K562 (cell line): ENCODE data around the gene TRPC1. TPM values are rescaled to one million over a fixed set of nuclear protein-coding genes. Genes with fewer than 3 reads are reported as not detected.

Experiments
- ATF6 ChIP-seq: sonication (generic); formaldehyde crosslinking; IDR thresholded peaks from 2 replicates; pipeline ENCODE4 v1.4.0; 2020; ENCODE audit warnings: mild to moderate bottlenecking, missing genetic modification reagents
- CREM ChIP-seq: IDR thresholded peaks from 2 replicates; pipeline ENCODE4 v1.6.1; 2014; ENCODE audit warnings: antibody characterized with exemption, low read depth
- ETV6 ChIP-seq, 3 experiments: fragments of 150-350 bp in 1 of 3; sonication (generic) in 1 of 3; formaldehyde crosslinking in 1 of 3; IDR thresholded peaks; 2 replicates each; pipeline versions ENCODE4 v1.6.1 to v1.8.0; 2014 to 2022; ENCODE audit warnings: borderline replicate concordance in 2 of 3, low read depth in 2 of 3, antibody characterized with exemption in 1 of 3, low read length in 1 of 3, mild to moderate bottlenecking in 1 of 3, missing genetic modification reagents in 1 of 3
- HOMEZ ChIP-seq: fragments of 250-450 bp; sonication (Bioruptor Pico); IDR thresholded peaks from 2 replicates; pipeline ENCODE4 v1.4.0; 2020; ENCODE audit warnings: mild to moderate bottlenecking, moderate library complexity
- MCM2 ChIP-seq: fragments of 450-650 bp; IDR thresholded peaks from 2 replicates; pipeline ENCODE4 v1.6.1; 2017; ENCODE audit warnings: low read depth, mild to moderate bottlenecking
- MCM7 ChIP-seq, 2 experiments: fragments of 450-650 bp; IDR thresholded peaks; 2 replicates each; pipeline ENCODE4 v1.6.1; 2016 to 2018
- MTA2 ChIP-seq: fragments of 450-650 bp; IDR thresholded peaks from 2 replicates; pipeline ENCODE4 v1.6.1; 2016; ENCODE audit warnings: low read depth
- PKNOX1 ChIP-seq: fragments of 450-650 bp; IDR thresholded peaks from 2 replicates; pipeline ENCODE4 v1.6.1; 2016
- RFX5 ChIP-seq: IDR thresholded peaks from 2 replicates; pipeline ENCODE4 v1.6.1; 2011; ENCODE audit warnings: low read depth, mild to moderate bottlenecking, improper control_type of control experiment, low read length
- SRSF9 ChIP-seq: fragments of 200-400 bp; formaldehyde crosslinking; IDR thresholded peaks from 2 replicates; pipeline ENCODE4 v1.6.1; 2017; ENCODE audit warnings: low read depth, low read length, borderline replicate concordance
- TCF15 ChIP-seq: fragments of 250-450 bp; sonication (Bioruptor Pico); IDR thresholded peaks from 2 replicates; pipeline ENCODE4 v1.8.0; 2022; ENCODE audit warnings: moderate library complexity, mild to moderate bottlenecking, inconsistent platforms
- TGIF2 ChIP-seq: sonication (generic); formaldehyde crosslinking; IDR thresholded peaks from 2 replicates; pipeline ENCODE4 v1.8.1; 2022; ENCODE audit warnings: mild to moderate bottlenecking, missing genetic modification reagents, moderate library complexity
- ZBTB43 ChIP-seq: sonication (generic); formaldehyde crosslinking; IDR thresholded peaks from 2 replicates; pipeline ENCODE4 v1.8.0; 2023; ENCODE audit warnings: mild to moderate bottlenecking, missing genetic modification reagents
- ZNF212 ChIP-seq: fragments of 450-650 bp; formaldehyde crosslinking; IDR thresholded peaks from 2 replicates; pipeline ENCODE4 v1.4.0; 2020; ENCODE audit warnings: mild to moderate bottlenecking
- ZNF592 ChIP-seq: fragments of 450-650 bp; IDR thresholded peaks from 2 replicates; pipeline ENCODE4 v1.6.1; 2017; ENCODE audit warnings: antibody characterized with exemption, mild to moderate bottlenecking
- ZNF764 ChIP-seq: fragments of 250-450 bp; sonication (Bioruptor Pico); IDR thresholded peaks from 2 replicates; pipeline ENCODE4 v1.4.0; 2020; ENCODE audit warnings: low read depth, mild to moderate bottlenecking, moderate library complexity
- polyA plus RNA-seq, 8 experiments: library from polyadenylated mRNA; depleted of rRNA in 4 of 8; stranded (reverse) in 5 of 8; unstranded in 3 of 8; fragments of >200 nt; fragmentation: Nextera tagmentation in 2 of 8; fragmentation: Illumina TruSeq in 1 of 8; extraction: Ambion mirVana in 2 of 8; extraction: Trizol in 1 of 8; gene quantifications; 2 replicates each; pipeline versions ENCODE4 v1.2.1 to v1.2.3, GENCODE V29; 2011 to 2014; ENCODE audit warnings: inconsistent platforms in 1 of 8, missing spikeins in 1 of 8
- total RNA-seq, 7 experiments: library from RNA; depleted of rRNA in 6 of 7; stranded (reverse); fragments of >200 nt in 6 of 7; fragmentation: Illumina TruSeq in 2 of 7; extraction: Trizol in 2 of 7; gene quantifications; 2 replicates each; pipeline versions ENCODE4 v1.2.1 to v1.2.3, GENCODE V29; 2011 to 2021; ENCODE audit warnings: low replicate concordance in 1 of 7

The TRPC1 gene
- total and polyA plus RNA-seq, 9 of the 15 experiments (the other 6 are each of a cell fraction or from before 2014, with no cell fraction given) = 1.4 to 6.5 (median 3.0) TPM

GRCh38 chr3:142828703-142829305, 105.0 kb downstream of the TRPC1 start (continued):
- no peak for TF ChIP-seq HOMEZ
- 0 out of 4 replicates have a peak, but pooled peaks of 1 of the 2 experiments have one; percentile 21 for TF ChIP-seq ETV6 (IDR thresholded peaks at IDR 0.05; ENCODE audit: borderline replicate concordance in 1 of 2, low read depth in 2 of 2, low read length in 1 of 2)
- TF ChIP-seq ETV6 (CRISPR knock-in tag; IDR thresholded peaks at IDR 0.05; ENCODE audit: borderline replicate concordance) = no peak
- TF ChIP-seq MTA2 = no peak
- peak; percentile 84 for TF ChIP-seq CREM
- TF ChIP-seq TGIF2 (CRISPR knock-in tag) = no peak
- no peak for TF ChIP-seq RFX5
- TF ChIP-seq TCF15 (CRISPR knock-in tag) = no peak
- TF ChIP-seq MCM2 = no peak
- TF ChIP-seq MCM7 (IDR thresholded peaks at IDR 0.05) = no peak
- no peak for TF ChIP-seq ZNF764 (CRISPR knock-in tag)
- TF ChIP-seq SRSF9 = no peak
- no peak for TF ChIP-seq ZNF212 (CRISPR knock-in tag)
- TF ChIP-seq ATF6 (CRISPR knock-in tag) = no peak
- no peak for TF ChIP-seq ZNF592
- TF ChIP-seq PKNOX1 = no peak
- no peak for TF ChIP-seq ZBTB43
